ACC112 (cell line): ENCODE measurements around the gene PSPN.
"Not testable (repeated sequence)": the region's sequence is repeated elsewhere in the genome, so short reads cannot be mapped to it uniquely, and the experiment has no call there.

ENCODE experiments used
- H2AFZ ChIP-seq: fragments of 200-600 bp; sonication (generic); one replicate; pipeline ENCODE4 v1.6.0; 2017; ENCODE audit warnings: antibody characterized with exemption, low read length; ENCODE audit not compliant: unreplicated experiment
- H3K27ac ChIP-seq: fragments of 200-600 bp; sonication (generic); 2 replicates; pipeline ENCODE4 v1.5.1; 2014; ENCODE audit warnings: low read depth, mild to moderate bottlenecking, antibody characterized with exemption, low read length, moderate library complexity
- H3K27me3 ChIP-seq: fragments of 200-600 bp; sonication (generic); 2 replicates; pipeline ENCODE4 v1.6.1; 2014; ENCODE audit warnings: mild to moderate bottlenecking, antibody characterized with exemption, low read length, moderate library complexity, mixed read lengths; ENCODE audit not compliant: insufficient read depth
- H3K36me3 ChIP-seq: fragments of 200-600 bp; sonication (generic); 2 replicates; pipeline ENCODE4 v1.6.1; 2016; ENCODE audit warnings: mild to moderate bottlenecking, antibody characterized with exemption, low read length, moderate library complexity, mixed read lengths; ENCODE audit not compliant: insufficient read depth
- H3K4me1 ChIP-seq: fragments of 200-600 bp; sonication (generic); one replicate; pipeline ENCODE4 v1.6.1; 2016; ENCODE audit warnings: low read length, mixed read lengths; ENCODE audit not compliant: insufficient read depth, unreplicated experiment, control insufficient read depth
- H3K4me3 ChIP-seq: fragments of 200-600 bp; sonication (generic); 2 replicates; pipeline ENCODE4 v1.5.1; 2014; ENCODE audit warnings: mild to moderate bottlenecking, low read depth, low read length
- H3K79me2 ChIP-seq: fragments of 200-600 bp; sonication (generic); one replicate; pipeline ENCODE4 v1.6.0; 2016; ENCODE audit warnings: low read length; ENCODE audit not compliant: control insufficient read depth, unreplicated experiment, insufficient read depth

PSPN gene

DNA sequence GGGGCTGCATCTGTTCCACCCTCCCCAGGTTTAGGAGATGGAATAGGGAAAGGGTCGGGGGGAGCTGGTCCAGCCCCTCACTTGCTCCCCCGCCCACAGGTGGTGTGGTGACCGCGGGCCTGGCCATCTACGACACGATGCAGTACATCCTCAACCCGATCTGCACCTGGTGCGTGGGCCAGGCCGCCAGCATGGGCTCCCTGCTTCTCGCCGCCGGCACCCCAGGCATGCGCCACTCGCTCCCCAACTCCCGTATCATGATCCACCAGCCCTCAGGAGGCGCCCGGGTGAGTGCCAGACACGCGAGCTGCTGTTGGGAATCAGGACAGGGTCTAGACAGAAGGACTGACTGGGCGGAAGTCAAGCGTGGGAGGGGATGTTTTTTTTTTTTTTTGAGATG is 11.4 kb downstream of the PSPN start:
- no peaks in the 10 kb centered on the region for H3K27me3 ChIP-seq
- no peak overlapping the region for H2AFZ ChIP-seq
- no peaks in the 10 kb centered on the region for H3K36me3 ChIP-seq
- H3K4me3 ChIP-seq = no peak overlapping the region
- H3K79me2 ChIP-seq = peaks cover 13% of the 10 kb centered on the region
- H3K4me1 ChIP-seq = no peaks in the 10 kb centered on the region
- H3K27ac ChIP-seq = no peak overlapping the region

DNA sequence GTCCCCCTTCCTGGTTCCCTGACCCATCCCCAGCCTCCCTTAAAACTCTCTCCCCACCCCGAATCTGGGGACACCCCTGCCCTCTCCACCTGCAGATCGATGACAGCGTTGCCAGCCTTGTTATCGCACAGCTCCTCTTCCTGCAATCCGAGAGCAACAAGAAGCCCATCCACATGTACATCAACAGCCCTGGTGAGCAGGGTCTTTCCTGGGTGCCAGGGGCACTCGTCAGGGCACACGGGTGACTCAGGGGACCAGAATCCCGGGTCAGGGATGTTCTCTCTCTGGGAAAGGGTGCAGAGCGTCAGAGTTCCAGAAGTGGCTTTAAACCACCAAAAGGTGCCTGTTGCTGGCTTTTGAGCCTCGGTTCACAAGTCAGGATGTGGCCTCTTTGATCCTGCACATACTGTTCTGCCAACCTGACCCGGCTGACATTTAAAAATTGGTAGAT is 13.4 kb downstream of the PSPN start:
- no peaks in the 10 kb centered on the region for H3K27me3 ChIP-seq
- H3K36me3 ChIP-seq = no peaks in the 10 kb centered on the region
- H3K27ac ChIP-seq = no peak overlapping the region
- peaks cover 13% of the 10 kb centered on the region for H3K79me2 ChIP-seq
- peak overlapping the region; percentile 92 for H3K4me3 ChIP-seq
- H2AFZ ChIP-seq = no peak overlapping the region
- H3K4me1 ChIP-seq = no peaks in the 10 kb centered on the region

DNA sequence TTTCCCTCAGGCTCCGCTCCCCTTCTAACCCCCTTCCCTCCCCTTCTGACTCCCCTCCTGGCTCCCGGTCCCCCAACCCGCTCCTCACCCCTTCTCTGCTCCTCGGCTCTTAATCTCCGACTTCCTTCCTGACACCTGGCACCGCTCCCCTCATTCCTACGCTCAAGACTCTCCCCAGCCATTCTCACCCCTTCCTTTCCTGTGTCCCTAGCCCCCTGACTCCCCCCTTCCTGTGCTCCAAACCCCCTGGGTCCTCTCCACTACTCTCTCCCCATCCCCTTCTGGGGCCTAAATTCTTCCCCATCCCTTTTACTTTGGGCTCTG is 13.7 kb downstream of the PSPN start:
- Histone ChIP-seq H3K4me1 (no peaks in the 10 kb centered on the region), H2AFZ (peak overlapping the region; percentile 85), H3K36me3 (no peaks in the 10 kb centered on the region), H3K27ac (0 out of 2 replicates have a peak overlapping the region, but pooled peaks have one; percentile 1), H3K4me3 (peak overlapping the region; percentile 92), H3K79me2 (peaks cover 13% of the 10 kb centered on the region), H3K27me3 (no peaks in the 10 kb centered on the region)

DNA sequence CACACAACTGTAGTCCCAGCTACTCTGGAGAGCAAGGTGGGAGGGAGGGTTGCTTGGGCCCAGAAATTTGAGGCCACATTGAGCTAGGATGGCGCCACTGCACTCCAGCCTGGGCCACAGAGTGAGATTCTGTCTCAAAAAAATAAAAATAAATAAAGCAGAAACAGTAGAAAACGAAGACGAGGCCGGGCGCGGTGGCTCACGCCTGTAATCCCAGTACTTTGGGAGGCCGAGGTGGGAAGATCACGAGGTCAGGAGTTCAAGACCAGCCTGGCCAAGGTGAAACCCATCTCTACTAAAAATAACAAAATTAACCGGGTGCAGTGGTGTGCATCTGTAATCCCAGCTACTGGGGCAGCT is 14.9 kb downstream of the PSPN start:
- Histone ChIP-seq H3K79me2 (peaks cover 13% of the 10 kb centered on the region), H3K4me3 (peak overlapping the region; percentile 92; the same call in 1 of the 2 replicates)
- H3K27ac ChIP-seq = not testable (repeated sequence)

DNA sequence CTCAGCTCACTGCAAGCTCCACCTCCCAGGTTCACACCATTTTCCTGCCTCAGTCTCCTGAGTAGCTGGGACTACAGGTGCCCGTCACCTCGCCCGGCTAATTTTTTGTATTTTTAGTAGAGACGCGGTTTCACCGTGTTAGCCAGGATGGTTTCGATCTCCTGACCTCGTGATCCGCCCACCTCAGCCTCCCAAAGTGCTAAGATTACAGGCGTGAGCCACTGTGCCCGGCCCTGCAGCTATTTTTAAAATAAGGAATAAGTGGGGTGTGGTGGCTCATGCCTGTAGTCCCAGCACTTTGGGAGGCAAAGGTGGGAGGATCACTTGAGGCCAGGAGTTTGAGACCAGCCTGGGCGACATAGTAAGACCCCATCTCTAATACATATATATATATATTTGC is 15.3 kb downstream of the PSPN start:
- H3K36me3 ChIP-seq, H2AFZ ChIP-seq, H3K27me3 ChIP-seq, H3K4me3 ChIP-seq, H3K4me1 ChIP-seq, H3K27ac ChIP-seq: not testable (repeated sequence)
- H3K79me2 ChIP-seq = peaks cover 13% of the 10 kb centered on the region

More for the DNA sequence above, 14.9 kb downstream of the PSPN start:
- not testable (repeated sequence) for H2AFZ ChIP-seq, H3K4me1 ChIP-seq, H3K27me3 ChIP-seq, H3K36me3 ChIP-seq

DNA sequence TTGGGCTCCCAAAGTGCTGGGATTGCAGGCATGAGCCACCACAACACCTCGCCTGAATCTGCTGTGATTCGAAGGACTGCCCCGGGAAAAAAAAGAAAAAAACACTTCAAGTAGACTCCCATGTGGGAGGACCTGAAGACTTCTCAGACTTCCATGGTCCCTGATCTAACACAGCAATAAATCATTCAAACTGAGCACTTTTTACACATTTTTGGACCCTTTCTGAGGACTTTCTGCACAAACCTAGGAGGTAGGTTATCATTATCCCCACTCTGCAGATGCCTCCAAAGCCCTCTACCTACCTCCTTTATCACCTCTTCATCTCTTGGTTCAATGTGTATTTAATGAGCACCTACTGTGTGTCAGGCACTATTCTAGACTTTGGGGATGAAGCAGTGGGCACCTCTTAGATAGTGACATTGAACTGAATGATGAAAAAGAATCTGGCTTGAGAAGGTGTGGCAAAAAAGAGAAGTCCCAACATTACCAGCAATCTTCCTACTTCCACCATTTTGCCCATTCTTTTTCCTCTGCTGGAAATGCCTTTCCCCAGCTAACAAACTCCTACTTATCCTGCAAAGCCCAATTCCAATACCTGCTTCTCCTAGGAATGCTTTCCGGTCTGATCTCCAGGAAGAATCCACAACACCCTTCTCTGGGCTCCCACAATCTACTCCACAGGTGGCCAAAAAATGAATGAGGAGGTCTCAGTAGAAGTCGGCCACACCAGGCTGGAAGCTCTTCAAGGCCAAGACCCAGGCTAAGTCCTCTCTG is 16.0 kb downstream of the PSPN start:
- Histone ChIP-seq H2AFZ (no peak overlapping the region), H3K4me1 (no peaks in the 10 kb centered on the region), H3K36me3 (no peaks in the 10 kb centered on the region), H3K79me2 (peaks cover 13% of the 10 kb centered on the region), H3K27ac (no peak overlapping the region), H3K4me3 (no peak overlapping the region), H3K27me3 (no peaks in the 10 kb centered on the region)

DNA sequence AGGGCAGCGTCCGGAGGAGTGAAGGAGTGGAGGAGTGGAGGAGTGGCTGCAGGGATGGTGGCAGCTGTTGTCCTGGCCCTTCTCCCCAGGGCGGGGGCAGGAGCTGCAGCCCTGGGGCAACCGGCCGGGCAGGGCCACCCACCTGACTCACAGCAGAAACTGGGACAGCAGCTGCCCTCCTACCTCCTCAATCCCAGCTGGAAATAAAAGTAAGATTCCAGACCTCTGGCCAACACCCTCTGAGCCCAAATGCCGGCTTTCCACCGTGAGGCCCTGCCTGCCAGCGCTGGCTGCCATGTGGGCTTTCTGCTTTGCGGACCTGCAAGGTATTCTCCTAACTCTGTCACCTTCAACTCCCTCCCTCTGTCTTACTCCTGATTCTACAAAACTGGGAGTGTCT is 17.7 kb downstream of the PSPN start:
- Histone ChIP-seq H3K27me3 (no peaks in the 10 kb centered on the region), H3K4me3 (no peak overlapping the region), H3K4me1 (no peaks in the 10 kb centered on the region), H2AFZ (no peak overlapping the region), H3K36me3 (no peaks in the 10 kb centered on the region), H3K27ac (no peak overlapping the region), H3K79me2 (peaks cover 10% of the 10 kb centered on the region)

DNA sequence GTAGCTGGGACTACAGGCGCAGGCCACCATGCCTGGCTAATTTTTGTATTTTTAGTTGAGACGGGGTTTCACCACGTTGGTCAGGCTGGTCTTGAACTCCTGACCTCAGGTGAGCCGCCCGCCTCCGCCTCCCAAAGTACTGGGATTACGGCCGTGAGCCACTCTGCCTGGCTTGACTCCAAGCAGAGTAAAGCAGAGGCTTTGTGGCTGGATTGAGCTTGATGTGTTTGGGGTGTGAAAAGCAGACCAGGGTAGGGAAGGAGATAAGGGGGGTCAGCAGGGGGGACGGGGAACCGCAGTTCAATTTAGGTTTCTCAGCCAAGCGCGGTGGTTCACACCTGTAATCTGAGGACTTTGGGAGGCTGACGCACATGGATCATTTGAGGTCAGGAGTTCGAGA is 18.6 kb downstream of the PSPN start:
- no peaks in the 10 kb centered on the region for H3K27me3 ChIP-seq

DNA sequence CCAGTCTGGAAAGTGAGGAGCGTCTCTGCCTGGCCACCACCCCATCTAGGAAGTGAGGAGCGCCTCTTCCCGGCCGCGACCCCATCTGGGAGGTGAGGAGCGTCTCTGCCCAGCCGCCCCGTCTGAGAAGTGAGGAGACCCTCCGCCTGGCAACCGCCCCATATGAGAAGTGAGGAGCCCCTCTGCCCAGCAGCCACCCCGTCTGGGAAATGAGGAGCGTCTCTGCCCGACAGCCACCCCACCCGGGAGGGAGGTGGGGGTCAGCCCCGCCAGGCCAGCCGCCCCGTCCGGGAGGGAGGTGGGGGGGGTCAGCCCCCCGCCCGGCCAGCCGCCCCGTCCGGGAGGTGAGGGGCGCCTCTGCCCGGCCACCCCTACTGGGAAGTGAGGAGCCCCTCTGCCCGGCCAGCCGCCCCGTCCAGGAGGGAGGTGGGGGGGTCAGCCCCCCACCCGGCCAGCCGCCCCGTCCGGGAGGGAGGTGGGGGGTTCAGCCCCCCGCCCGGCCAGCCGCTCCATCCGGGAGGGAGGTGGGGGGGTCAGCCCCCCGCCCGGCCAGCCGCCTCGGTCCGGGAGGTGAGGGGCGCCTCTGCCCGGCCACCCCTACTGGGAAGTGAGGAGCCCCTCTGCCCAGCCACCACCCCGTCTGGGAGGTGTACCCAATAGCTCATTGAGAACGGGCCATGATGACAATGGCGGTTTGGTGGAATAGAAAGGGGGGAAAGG is 20.3 kb downstream of the PSPN start:
- not testable (repeated sequence) for H3K79me2 ChIP-seq, H3K27me3 ChIP-seq, H3K4me3 ChIP-seq, H3K36me3 ChIP-seq, H3K27ac ChIP-seq, H3K4me1 ChIP-seq, H2AFZ ChIP-seq

More for the DNA sequence above, 18.6 kb downstream of the PSPN start:
- no peaks in the 10 kb centered on the region for H3K36me3 ChIP-seq
- no peak overlapping the region for H2AFZ ChIP-seq
- H3K4me3 ChIP-seq = no peak overlapping the region
- no peaks in the 10 kb centered on the region for H3K4me1 ChIP-seq
- H3K79me2 ChIP-seq = peaks cover 4% of the 10 kb centered on the region
- H3K27ac ChIP-seq = no peak overlapping the region

DNA sequence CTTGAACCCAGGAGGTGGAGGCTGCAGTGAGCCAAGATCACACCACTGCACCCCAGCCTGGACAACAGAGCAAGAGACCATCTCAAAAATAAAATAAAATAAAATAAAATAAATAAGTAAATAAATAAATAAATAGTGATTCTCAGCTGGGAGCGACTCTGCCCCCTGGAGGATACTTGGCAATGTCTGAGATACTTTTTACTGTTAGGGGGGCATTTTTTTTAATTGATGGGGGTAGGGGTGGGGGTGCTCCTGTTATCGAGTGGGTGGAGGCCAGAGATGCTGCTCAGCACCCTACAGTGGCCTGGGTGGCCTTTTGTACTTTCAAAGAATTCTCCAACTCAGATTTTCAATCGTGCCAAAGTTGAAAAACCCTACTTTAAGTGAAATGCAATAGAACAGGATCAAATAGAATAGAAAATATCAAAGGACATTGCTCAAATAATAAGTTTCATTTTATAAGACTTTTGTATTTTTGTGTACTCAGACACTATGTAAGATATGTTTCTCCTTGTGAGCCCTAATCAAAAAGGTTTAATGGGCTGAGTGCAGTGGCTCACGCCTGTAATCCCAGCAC is 21.5 kb downstream of the PSPN start:
- no peaks in the 10 kb centered on the region for H3K79me2 ChIP-seq
- no peak overlapping the region for H2AFZ ChIP-seq
- no peak overlapping the region for H3K4me3 ChIP-seq
- no peaks in the 10 kb centered on the region for H3K4me1 ChIP-seq
- no peaks in the 10 kb centered on the region for H3K36me3 ChIP-seq
- no peaks in the 10 kb centered on the region for H3K27me3 ChIP-seq
- no peak overlapping the region for H3K27ac ChIP-seq
